IMR-90 (cell line): ENCODE results near the gene ADD2.

Experiments used
- BHLHE40 ChIP-seq: fragments of 150-350 bp; IDR thresholded peaks from 2 replicates; pipeline ENCODE4 v1.6.1; 2016; ENCODE audit warnings: mild to moderate bottlenecking, low read depth, low read length
- MXI1 ChIP-seq: IDR thresholded peaks from 2 replicates; pipeline ENCODE4 v1.6.1; 2012; ENCODE audit warnings: low read depth, mild to moderate bottlenecking, low read length, moderate library complexity, borderline replicate concordance
- TF ChIP-seq, protein P1 (sequence below): conservative IDR thresholded peaks from 2 replicates; pipeline ENCODE4 v1.5.1; 2012; ENCODE audit warnings: mild to moderate bottlenecking, low read depth, low read length, improper control_type of control experiment

DNA sequence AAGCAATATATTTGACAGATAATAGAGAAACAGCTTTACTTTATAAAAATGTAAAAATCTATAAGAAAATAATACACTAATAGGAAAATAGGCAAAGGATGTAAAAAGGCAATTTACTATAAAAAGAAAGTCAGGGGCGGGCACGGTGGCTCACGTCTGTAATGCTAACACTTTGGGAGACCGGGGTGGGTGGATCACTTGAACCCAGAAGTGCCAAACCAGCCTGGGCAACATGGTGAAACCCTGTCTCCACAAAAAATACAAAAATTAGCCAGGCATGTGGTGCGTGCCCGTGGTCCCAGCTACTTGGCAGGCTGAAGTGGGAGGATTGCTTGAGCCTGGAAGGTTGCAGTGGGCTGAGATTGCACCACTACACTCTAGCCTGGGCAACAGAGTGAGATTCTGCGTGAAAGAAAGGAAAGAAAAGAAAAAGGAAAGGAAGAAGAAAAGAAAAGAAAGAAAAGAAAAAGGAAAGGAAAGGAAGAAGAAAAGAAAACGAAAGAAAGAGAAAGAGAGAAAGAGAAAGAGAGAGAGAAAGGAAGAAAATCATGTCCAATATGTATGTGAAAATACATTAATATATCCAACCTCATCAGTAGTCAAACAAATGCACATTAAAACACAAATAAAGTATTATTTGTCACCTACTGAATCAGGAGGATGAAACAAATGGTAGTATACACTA is 65.1 kb downstream of the ADD2 start:
- TF ChIP-seq MXI1 (no peak), BHLHE40 (no peak)
- TF ChIP-seq, protein P1, sequence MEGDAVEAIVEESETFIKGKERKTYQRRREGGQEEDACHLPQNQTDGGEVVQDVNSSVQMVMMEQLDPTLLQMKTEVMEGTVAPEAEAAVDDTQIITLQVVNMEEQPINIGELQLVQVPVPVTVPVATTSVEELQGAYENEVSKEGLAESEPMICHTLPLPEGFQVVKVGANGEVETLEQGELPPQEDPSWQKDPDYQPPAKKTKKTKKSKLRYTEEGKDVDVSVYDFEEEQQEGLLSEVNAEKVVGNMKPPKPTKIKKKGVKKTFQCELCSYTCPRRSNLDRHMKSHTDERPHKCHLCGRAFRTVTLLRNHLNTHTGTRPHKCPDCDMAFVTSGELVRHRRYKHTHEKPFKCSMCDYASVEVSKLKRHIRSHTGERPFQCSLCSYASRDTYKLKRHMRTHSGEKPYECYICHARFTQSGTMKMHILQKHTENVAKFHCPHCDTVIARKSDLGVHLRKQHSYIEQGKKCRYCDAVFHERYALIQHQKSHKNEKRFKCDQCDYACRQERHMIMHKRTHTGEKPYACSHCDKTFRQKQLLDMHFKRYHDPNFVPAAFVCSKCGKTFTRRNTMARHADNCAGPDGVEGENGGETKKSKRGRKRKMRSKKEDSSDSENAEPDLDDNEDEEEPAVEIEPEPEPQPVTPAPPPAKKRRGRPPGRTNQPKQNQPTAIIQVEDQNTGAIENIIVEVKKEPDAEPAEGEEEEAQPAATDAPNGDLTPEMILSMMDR = no peak
